Cardiac fibroblast (primary cell): Measurements from ENCODE around the gene OLFM1.

ENCODE experiments used
- DNase-seq, 2 donors: peaks; one replicate each; pipeline versions ENCODE4 v3.0.0 to v3.0.0-alpha.2; 2010; ENCODE audit warnings: low read depth in 2 of 2
- H3K4me3 ChIP-seq, 2 donors: replicated peaks in 1 of 2; 1 replicate in 1 of 2; 2 replicates in 1 of 2; pipeline ENCODE4 v1.5.1; 2011; ENCODE audit warnings: low read depth in 2 of 2, low read length in 2 of 2, mild to moderate bottlenecking in 2 of 2, moderate library complexity in 1 of 2
- CTCF ChIP-seq: IDR thresholded peaks from one replicate; pipeline ENCODE4 v1.5.1; 2011; ENCODE audit warnings: low read depth, mild to moderate bottlenecking, low read length, inconsistent platforms

The OLFM1 gene

GRCh38 chr9:135167356-135167755 is 79.9 kb downstream of the OLFM1 start:
- H3K4me3 ChIP-seq: no peak overlapping the region
- DNase-seq: no peak
- TF ChIP-seq CTCF: no peak

GRCh38 chr9:135167849-135168655 is 80.6 kb downstream of the OLFM1 start:
- TF ChIP-seq CTCF: no peak
- DNase-seq: no peak
- H3K4me3 ChIP-seq: no peak overlapping the region

- DNase-seq: no peak
- TF ChIP-seq CTCF: no peak
- H3K4me3 ChIP-seq: no peak overlapping the region
Measured at GRCh38 chr9:135169709-135170226, 82.3 kb downstream of the OLFM1 start.

GRCh38 chr9:135170535-135170934 is 83.1 kb downstream of the OLFM1 start:
- DNase-seq: no peak
- no peak overlapping the region for H3K4me3 ChIP-seq
- no peak for TF ChIP-seq CTCF
